ENCODE results near the gene MYOC.
"Not testable (repeated sequence)": the region's sequence is repeated elsewhere in the genome, so short reads cannot be mapped to it uniquely, and the experiment has no call there.

The MYOC gene

GRCh38 chr1:171603042-171603441, 49.4 kb downstream of the MYOC start:
- DNase-seq (ENCODE audit: low read depth): not testable (repeated sequence)

- no peak for DNase-seq (ENCODE audit: low read depth)
Observed at GRCh38 chr1:171600862-171601261, 51.6 kb downstream of the MYOC start.

GRCh38 chr1:171600310-171600709, 52.2 kb downstream of the MYOC start:
- not testable (repeated sequence) for DNase-seq (ENCODE audit: low read depth)

GRCh38 chr1:171597203-171597602, 55.3 kb downstream of the MYOC start:
- DNase-seq (ENCODE audit: low read depth): no peak

GRCh38 chr1:171596705-171597104, 55.8 kb downstream of the MYOC start:
- no peak for DNase-seq (ENCODE audit: low read depth)

- DNase-seq (ENCODE audit: low read depth): no peak
Observed at GRCh38 chr1:171596119-171596518, 56.4 kb downstream of the MYOC start.

- no peak for DNase-seq (ENCODE audit: low read depth)
Observed at GRCh38 chr1:171595324-171595723, 57.2 kb downstream of the MYOC start.

- no peak for DNase-seq (ENCODE audit: low read depth)
Observed at GRCh38 chr1:171590022-171590421, 62.5 kb downstream of the MYOC start.

- no peak for DNase-seq (ENCODE audit: low read depth)
Observed at GRCh38 chr1:171588230-171588629, 64.3 kb downstream of the MYOC start.

GRCh38 chr1:171585715-171586114, 66.8 kb downstream of the MYOC start:
- DNase-seq (ENCODE audit: low read depth): no peak

All from stimulated activated CD8-positive, alpha-beta memory T cell treated with anti-CD3 and anti-CD28 coated beads, Interleukin-15, amount 100 ng/mL, for 1 hour (primary cell).